GM12873 (cell line): ENCODE results near the gene MGRN1.

Experiments
- CTCF ChIP-seq: IDR thresholded peaks from 2 replicates; pipeline ENCODE4 v1.5.1; 2012; ENCODE audit warnings: low read depth, mild to moderate bottlenecking, moderate library complexity, low read length, control low read depth; ENCODE audit not compliant: insufficient read depth; ENCODE audit errors: missing control alignments

The MGRN1 gene

GRCh38 chr16:4641306-4641687, 16.7 kb downstream of the MGRN1 start:
- no peak for TF ChIP-seq CTCF

GRCh38 chr16:4641895-4642294, 17.3 kb downstream of the MGRN1 start:
- TF ChIP-seq CTCF, result no peak

GRCh38 chr16:4646773-4647643, 22.4 kb downstream of the MGRN1 start:
- no peak for TF ChIP-seq CTCF

GRCh38 chr16:4647644-4647980, 23.0 kb downstream of the MGRN1 start:
- no peak for TF ChIP-seq CTCF

GRCh38 chr16:4648917-4649316, 24.3 kb downstream of the MGRN1 start:
- no peak for TF ChIP-seq CTCF

GRCh38 chr16:4649744-4650442, 25.3 kb downstream of the MGRN1 start:
- TF ChIP-seq CTCF, result no peak

GRCh38 chr16:4650443-4651074, 25.9 kb downstream of the MGRN1 start:
- peak; percentile 90 for TF ChIP-seq CTCF
